GM12878 (cell line): ENCODE measurements around the gene BBS12. TPM values are rescaled to one million over a fixed set of nuclear protein-coding genes. Genes with fewer than 3 reads are reported as not detected.

Source experiments
- ATAC-seq: fragments of 200-7000 bp; cut with Tn5 transposase; 3 replicates; pipeline ENCODE4 v1.9.1; 2020; ENCODE audit warnings: mild to moderate bottlenecking, moderate library complexity
- BruUV-seq: library from RNA; stranded (reverse); fragments of 400-500 nt; replicated peaks from 2 replicates; lab custom pipeline; 2021; lab: Mats Ljungman, UMichigan
- CTCF ChIA-PET: fragments of 300-600 bp; sonication (Branson Sonifier 250); formaldehyde crosslinking; extraction: SDS; loops from one replicate; lab custom pipeline; 2021; ENCODE audit warnings: inconsistent platforms; lab: Yijun Ruan, JAX
- POLR2A ChIA-PET: fragments of 350-600 bp; formaldehyde crosslinking; extraction: SDS; loops from one replicate; lab custom pipeline; 2021; ENCODE audit warnings: inconsistent platforms; lab: Charles Lee
- RAD21 ChIA-PET: fragments of 300-600 bp; sonication (Branson Sonifier 250); formaldehyde crosslinking; loops from one replicate; lab custom pipeline; 2023; ENCODE audit warnings: antibody characterized with exemption; ENCODE audit not compliant: unreplicated experiment; lab: Charles Lee
- SMC1A ChIA-PET: fragments of 300-600 bp; sonication (Branson Sonifier 250); formaldehyde crosslinking; loops from one replicate; lab custom pipeline; 2023; ENCODE audit not compliant: unreplicated experiment, uncharacterized antibody; lab: Charles Lee
- DNase-seq: peaks from one replicate; pipeline ENCODE4 v3.0.0-alpha.2; 2011; ENCODE audit warnings: low read depth, low spot score
- FAIRE-seq: peaks from 3 replicates; lab custom pipeline; 2011; peaks lifted over from hg19 to GRCh38; lab: Jason Lieb, UNC
- H2AFZ ChIP-seq: 2 replicates; pipeline ENCODE4 v1.6.0; 2011; ENCODE audit warnings: low read depth, low read length, control low read depth; ENCODE audit not compliant: control insufficient read depth
- H3K27ac ChIP-seq: 2 replicates; pipeline ENCODE4 v1.5.1; 2011; ENCODE audit warnings: control low read depth; ENCODE audit not compliant: control insufficient read depth, insufficient read depth
- H3K27me3 ChIP-seq, 2 experiments: replicated peaks in 1 of 2; 2 replicates each; pipeline versions ENCODE4 v1.6.0 to v1.6.1; 2011; ENCODE audit warnings: low read length in 1 of 2; ENCODE audit not compliant: control insufficient read depth in 2 of 2, insufficient read depth in 2 of 2
- H3K36me3 ChIP-seq, 2 experiments: 2 replicates each; pipeline ENCODE4 v1.5.1; 2011; ENCODE audit warnings: low read length in 1 of 2; ENCODE audit not compliant: control insufficient read depth in 2 of 2, insufficient read depth in 2 of 2
- H3K4me1 ChIP-seq: 2 replicates; pipeline ENCODE4 v1.6.1; 2011; ENCODE audit warnings: mild to moderate bottlenecking, low read length, moderate library complexity, mixed read lengths; ENCODE audit not compliant: control insufficient read depth, insufficient read depth
- H3K4me2 ChIP-seq: 2 replicates; pipeline ENCODE4 v1.6.0; 2011; ENCODE audit warnings: control low read depth; ENCODE audit not compliant: control insufficient read depth, insufficient read depth
- H3K4me3 ChIP-seq: fragments of 200-600 bp; sonication (generic); 2 replicates; pipeline ENCODE4 v1.5.1; 2016
- H3K79me2 ChIP-seq: 2 replicates; pipeline ENCODE4 v1.6.0; 2011; ENCODE audit warnings: low read length; ENCODE audit not compliant: control insufficient read depth, insufficient read depth
- H3K9ac ChIP-seq: 2 replicates; pipeline ENCODE4 v1.8.0; 2011; ENCODE audit warnings: low read length, control low read depth, mixed read lengths; ENCODE audit not compliant: control insufficient read depth, insufficient read depth
- H3K9me3 ChIP-seq: replicated peaks from 3 replicates; pipeline ENCODE4 v1.5.1; 2011; ENCODE audit warnings: mild to moderate bottlenecking, low read length; ENCODE audit not compliant: control insufficient read depth, insufficient read depth
- H4K20me1 ChIP-seq: 2 replicates; pipeline ENCODE4 v1.6.0; 2011; ENCODE audit not compliant: control insufficient read depth, insufficient read depth
- CHD2 ChIP-seq: IDR thresholded peaks from 2 replicates; pipeline ENCODE4 v1.6.1; 2011; ENCODE audit warnings: low read depth, low read length, improper control_type of control experiment, borderline replicate concordance
- EED ChIP-seq: sonication (generic); IDR thresholded peaks from 2 replicates; pipeline ENCODE4 v1.6.1; 2016; ENCODE audit warnings: antibody characterized with exemption, low read depth
- FOXK2 ChIP-seq: fragments of 450-650 bp; IDR thresholded peaks from 2 replicates; pipeline ENCODE4 v1.6.1; 2017; ENCODE audit warnings: mild to moderate bottlenecking, moderate library complexity
- JUND ChIP-seq: IDR thresholded peaks from 2 replicates; pipeline ENCODE4 v1.6.1; 2012; ENCODE audit warnings: low read depth, mild to moderate bottlenecking, low read length, improper control_type of control experiment, moderate library complexity
- PAX5 ChIP-seq: IDR thresholded peaks from 2 replicates; pipeline ENCODE4 v1.6.1; 2011; ENCODE audit warnings: low read depth, low read length, borderline replicate concordance
- POU2F2 ChIP-seq: IDR thresholded peaks from 3 replicates; pipeline ENCODE4 v1.6.1; 2011; ENCODE audit warnings: low read depth, mild to moderate bottlenecking, low read length, borderline replicate concordance
- SMAD1 ChIP-seq: fragments of 450-650 bp; IDR thresholded peaks from 2 replicates; pipeline ENCODE4 v1.6.1; 2018; ENCODE audit warnings: mild to moderate bottlenecking, low read depth; ENCODE audit not compliant: partially characterized antibody
- SP1 ChIP-seq: IDR thresholded peaks from one replicate; pipeline ENCODE4 v1.6.1; 2011; ENCODE audit warnings: low read depth, low read length
- SREBF1 ChIP-seq: IDR thresholded peaks from 2 replicates; pipeline ENCODE4 v1.6.1; 2012; ENCODE audit warnings: mild to moderate bottlenecking, low read length
- TARDBP ChIP-seq: IDR thresholded peaks from 2 replicates; pipeline ENCODE4 v1.6.1; 2016; ENCODE audit warnings: borderline replicate concordance
- USF1 ChIP-seq: IDR thresholded peaks from 2 replicates; pipeline ENCODE4 v1.6.1; 2011; ENCODE audit warnings: borderline replicate concordance, low read depth, mild to moderate bottlenecking, moderate library complexity, mixed read lengths, low read length; ENCODE audit not compliant: insufficient read depth; ENCODE audit errors: extremely low read length
- ZNF384 ChIP-seq: IDR thresholded peaks from 2 replicates; pipeline ENCODE4 v1.6.1; 2012; ENCODE audit warnings: low read depth, mild to moderate bottlenecking, low read length, improper control_type of control experiment, borderline replicate concordance
- ZZZ3 ChIP-seq: IDR thresholded peaks from 2 replicates; pipeline ENCODE4 v1.6.1; 2011; ENCODE audit warnings: low read depth; ENCODE audit not compliant: control insufficient read depth, insufficient read length
- WGBS: methylation state at CpG from one replicate; pipeline ENCODE4 v1.1.6; 2016; ENCODE audit warnings: low lambda C conversion rate; ENCODE audit not compliant: insufficient replicate concordance, insufficient coverage; ENCODE audit errors: missing lambda C conversion rate; 5-methylcytosine and 5-hydroxymethylcytosine counted together
- in situ Hi-C: fragments of 300-500 bp; cut with MboI; formaldehyde crosslinking; loops from 9 replicates; pipeline ENCODE4 v1.14.3; 2018; ENCODE audit warnings: mixed read lengths
- intact Hi-C: fragments of 100-400 bp; cut with micrococcal nuclease; formaldehyde crosslinking; loops from one replicate; pipeline ENCODE4 v1.14.2; 2022; ENCODE audit not compliant: unreplicated experiment
- polyA plus RNA-seq, 11 experiments: library from polyadenylated mRNA; depleted of rRNA in 4 of 11; unstranded in 6 of 11; stranded (reverse) in 5 of 11; fragments of >200 nt; fragmentation: Nextera tagmentation in 4 of 11; fragmentation: Illumina TruSeq in 1 of 11; extraction: Ambion mirVana in 4 of 11; extraction: Trizol in 1 of 11; gene quantifications; 1 replicate in 1 of 11; 2 replicates in 10 of 11; pipeline versions ENCODE4 v1.2.1 to v1.2.3, GENCODE V29; 2011 to 2016; ENCODE audit warnings: inconsistent platforms in 2 of 11, missing spikeins in 2 of 11, low read depth in 1 of 11
- total RNA-seq, 4 experiments: library from RNA; depleted of rRNA in 3 of 4; stranded (reverse); fragments of >200 nt in 3 of 4; fragmentation: Illumina TruSeq in 1 of 4; extraction: Trizol in 1 of 4; gene quantifications; 2 replicates each; pipeline versions ENCODE4 v1.2.1 to v1.2.3, GENCODE V29; 2013 to 2021
- TF ChIP-seq, protein P1 (sequence below): fragments of 450-650 bp; IDR thresholded peaks from 2 replicates; pipeline ENCODE4 v1.6.1; 2017; ENCODE audit warnings: mild to moderate bottlenecking
- TF ChIP-seq, protein P2 (sequence below): IDR thresholded peaks from 2 replicates; pipeline ENCODE4 v1.6.1; 2012; ENCODE audit warnings: improper control_type of control experiment, low read depth, low read length; ENCODE audit not compliant: insufficient replicate concordance

The BBS12 gene
- total and polyA plus RNA-seq, 10 of the 15 experiments (the other 5 are each of a cell fraction or from before 2014, with no cell fraction given): 0.15 to 0.63 (median 0.42) TPM

DNA sequence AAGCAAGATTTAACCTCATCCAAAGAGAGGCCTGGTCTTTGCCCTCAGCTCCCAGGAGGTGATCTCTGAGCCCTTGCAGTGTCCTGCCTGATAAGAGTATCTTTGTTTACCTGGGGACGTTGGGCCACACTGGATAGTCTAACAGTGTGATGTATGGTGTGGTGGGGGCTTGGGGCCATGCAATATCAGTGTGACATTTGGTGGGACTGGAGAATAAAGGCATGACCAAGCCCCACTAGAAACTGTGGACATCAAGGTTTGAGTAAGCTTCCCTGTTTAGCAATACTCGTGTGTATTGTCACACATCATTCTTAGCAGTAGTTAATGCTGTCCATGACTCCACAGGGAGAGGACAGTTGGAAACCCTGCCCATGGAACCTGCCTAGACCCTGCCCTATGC, 34.4 kb downstream of the BBS12 start:
- no peak for DNase-seq
- no TSS peak for BruUV-seq
- in situ Hi-C loops: no loop called here
- FAIRE-seq: no peak
- H4K20me1 ChIP-seq: no peaks in the 10 kb centered on the region
- H2AFZ ChIP-seq: no peak overlapping the region
- H3K27me3 ChIP-seq: no peaks in the 10 kb centered on the region; a peak in 1 of 4 replicates
- H3K36me3 ChIP-seq: no peaks in the 10 kb centered on the region
- ChIA-PET SMC1A (interaction anchor here (1.0 kb wide), 1 partner anchor 17 kb away, joined by 3 read pairs; no protein-coding TSS in a partner anchor), POLR2A (no interaction called here), CTCF (interaction anchor here (1.9 to 5.3 kb wide), 3 partner anchors 9 to 164 kb away, joined by 8 to 15 read pairs (median 9); no protein-coding TSS in a partner anchor), RAD21 (no interaction called here)
- H3K27ac ChIP-seq: no peak overlapping the region
- 68% methylated on average over 2 of the region's 2 CpGs for WGBS
- intact Hi-C loops: no loop called here
- no peak for TF ChIP-seq POU2F2
- TF ChIP-seq, protein P1, sequence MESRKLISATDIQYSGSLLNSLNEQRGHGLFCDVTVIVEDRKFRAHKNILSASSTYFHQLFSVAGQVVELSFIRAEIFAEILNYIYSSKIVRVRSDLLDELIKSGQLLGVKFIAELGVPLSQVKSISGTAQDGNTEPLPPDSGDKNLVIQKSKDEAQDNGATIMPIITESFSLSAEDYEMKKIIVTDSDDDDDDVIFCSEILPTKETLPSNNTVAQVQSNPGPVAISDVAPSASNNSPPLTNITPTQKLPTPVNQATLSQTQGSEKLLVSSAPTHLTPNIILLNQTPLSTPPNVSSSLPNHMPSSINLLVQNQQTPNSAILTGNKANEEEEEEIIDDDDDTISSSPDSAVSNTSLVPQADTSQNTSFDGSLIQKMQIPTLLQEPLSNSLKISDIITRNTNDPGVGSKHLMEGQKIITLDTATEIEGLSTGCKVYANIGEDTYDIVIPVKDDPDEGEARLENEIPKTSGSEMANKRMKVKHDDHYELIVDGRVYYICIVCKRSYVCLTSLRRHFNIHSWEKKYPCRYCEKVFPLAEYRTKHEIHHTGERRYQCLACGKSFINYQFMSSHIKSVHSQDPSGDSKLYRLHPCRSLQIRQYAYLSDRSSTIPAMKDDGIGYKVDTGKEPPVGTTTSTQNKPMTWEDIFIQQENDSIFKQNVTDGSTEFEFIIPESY: no peak
- TF ChIP-seq CHD2: no peak
- TF ChIP-seq ZNF384: no peak
- no peak for TF ChIP-seq ZZZ3
- TF ChIP-seq, protein P2, sequence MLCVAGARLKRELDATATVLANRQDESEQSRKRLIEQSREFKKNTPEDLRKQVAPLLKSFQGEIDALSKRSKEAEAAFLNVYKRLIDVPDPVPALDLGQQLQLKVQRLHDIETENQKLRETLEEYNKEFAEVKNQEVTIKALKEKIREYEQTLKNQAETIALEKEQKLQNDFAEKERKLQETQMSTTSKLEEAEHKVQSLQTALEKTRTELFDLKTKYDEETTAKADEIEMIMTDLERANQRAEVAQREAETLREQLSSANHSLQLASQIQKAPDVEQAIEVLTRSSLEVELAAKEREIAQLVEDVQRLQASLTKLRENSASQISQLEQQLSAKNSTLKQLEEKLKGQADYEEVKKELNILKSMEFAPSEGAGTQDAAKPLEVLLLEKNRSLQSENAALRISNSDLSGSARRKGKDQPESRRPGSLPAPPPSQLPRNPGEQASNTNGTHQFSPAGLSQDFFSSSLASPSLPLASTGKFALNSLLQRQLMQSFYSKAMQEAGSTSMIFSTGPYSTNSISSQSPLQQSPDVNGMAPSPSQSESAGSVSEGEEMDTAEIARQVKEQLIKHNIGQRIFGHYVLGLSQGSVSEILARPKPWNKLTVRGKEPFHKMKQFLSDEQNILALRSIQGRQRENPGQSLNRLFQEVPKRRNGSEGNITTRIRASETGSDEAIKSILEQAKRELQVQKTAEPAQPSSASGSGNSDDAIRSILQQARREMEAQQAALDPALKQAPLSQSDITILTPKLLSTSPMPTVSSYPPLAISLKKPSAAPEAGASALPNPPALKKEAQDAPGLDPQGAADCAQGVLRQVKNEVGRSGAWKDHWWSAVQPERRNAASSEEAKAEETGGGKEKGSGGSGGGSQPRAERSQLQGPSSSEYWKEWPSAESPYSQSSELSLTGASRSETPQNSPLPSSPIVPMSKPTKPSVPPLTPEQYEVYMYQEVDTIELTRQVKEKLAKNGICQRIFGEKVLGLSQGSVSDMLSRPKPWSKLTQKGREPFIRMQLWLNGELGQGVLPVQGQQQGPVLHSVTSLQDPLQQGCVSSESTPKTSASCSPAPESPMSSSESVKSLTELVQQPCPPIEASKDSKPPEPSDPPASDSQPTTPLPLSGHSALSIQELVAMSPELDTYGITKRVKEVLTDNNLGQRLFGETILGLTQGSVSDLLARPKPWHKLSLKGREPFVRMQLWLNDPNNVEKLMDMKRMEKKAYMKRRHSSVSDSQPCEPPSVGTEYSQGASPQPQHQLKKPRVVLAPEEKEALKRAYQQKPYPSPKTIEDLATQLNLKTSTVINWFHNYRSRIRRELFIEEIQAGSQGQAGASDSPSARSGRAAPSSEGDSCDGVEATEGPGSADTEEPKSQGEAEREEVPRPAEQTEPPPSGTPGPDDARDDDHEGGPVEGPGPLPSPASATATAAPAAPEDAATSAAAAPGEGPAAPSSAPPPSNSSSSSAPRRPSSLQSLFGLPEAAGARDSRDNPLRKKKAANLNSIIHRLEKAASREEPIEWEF: no peak
- TF ChIP-seq USF1: no peak
- TF ChIP-seq SP1: no peak
- TF ChIP-seq SMAD1: no peak
- no peak for TF ChIP-seq FOXK2
- TF ChIP-seq EED: no peak
- no peak for TF ChIP-seq SREBF1
- TF ChIP-seq PAX5: no peak
- no peak for TF ChIP-seq JUND
- no peak for TF ChIP-seq TARDBP
- H3K79me2 ChIP-seq: no peaks in the 10 kb centered on the region
- H3K4me3 ChIP-seq: no peak overlapping the region
- ATAC-seq: no peak
- no peak overlapping the region for H3K9ac ChIP-seq
- no peaks in the 10 kb centered on the region; the same call in 2 of the 3 replicates for H3K9me3 ChIP-seq
- no peak overlapping the region for H3K4me2 ChIP-seq
- H3K4me1 ChIP-seq: peaks cover 18% of the 10 kb centered on the region
